Ovary (tissue), 9 donors: ENCODE measurements around the gene ARHGEF12. TPM values are rescaled to one million over a fixed set of nuclear protein-coding genes. Genes with fewer than 3 reads are reported as not detected.

Experiments used
- DNase-seq, 5 donors: peaks; one replicate each; pipeline ENCODE4 v3.0.0-alpha.2; 2019 to 2020
- H3K27ac ChIP-seq, 2 donors: fragments of 200-600 bp; one replicate each; pipeline versions ENCODE4 v1.5.1 to v1.8.0; 2019 to 2022
- H3K27me3 ChIP-seq: fragments of 200-600 bp; one replicate; pipeline ENCODE4 v1.8.0; 2022
- H3K36me3 ChIP-seq: fragments of 200-600 bp; sonication (generic); one replicate; pipeline ENCODE4 v1.5.1; 2019
- H3K4me1 ChIP-seq: one replicate; pipeline ENCODE4 v1.8.1; 2013; ENCODE audit warnings: mild to moderate bottlenecking, moderate library complexity; ENCODE audit not compliant: insufficient read depth
- H3K4me3 ChIP-seq: fragments of 200-600 bp; sonication (generic); one replicate; pipeline ENCODE4 v1.5.1; 2017
- H3K9me3 ChIP-seq, 2 donors: fragments of 200-600 bp in 1 of 2; sonication (generic) in 1 of 2; one replicate each; pipeline versions ENCODE4 v1.5.1 to v1.8.1; 2013 to 2019; ENCODE audit warnings: mild to moderate bottlenecking in 1 of 2, moderate library complexity in 1 of 2
- EP300 ChIP-seq: sonication (generic); formaldehyde crosslinking; IDR thresholded peaks from one replicate; pipeline ENCODE4 v1.6.1; 2017; ENCODE audit warnings: antibody characterized with exemption
- POLR2A ChIP-seq: fragments of 450-650 bp; IDR thresholded peaks from one replicate; pipeline ENCODE4 v1.6.1; 2017; ENCODE audit warnings: antibody characterized with exemption, mild to moderate bottlenecking, moderate library complexity
- WGBS, 3 donors: extraction: QIAGEN DNeasy Blood & Tissue Kit in 1 of 3; methylation state at CpG; one replicate each; pipeline versions ENCODE4 v1.1.5 to v1.1.7; 2013 to 2017; 5-methylcytosine and 5-hydroxymethylcytosine counted together
- intact Hi-C, 4 donors: fragments of 100-400 bp; cut with DNase I; formaldehyde crosslinking; loops; one replicate each; pipeline versions ENCODE4 v1.11.0 to v1.15.1; 2022 to 2023
- polyA plus RNA-seq, 2 donors: library from polyadenylated mRNA; stranded (reverse); fragments of 200-250 nt in 1 of 2; fragments of 350-450 nt in 1 of 2; fragmentation: Illumina TruSeq in 1 of 2; extraction: RNeasy Lipid Tissue Mini Kit (QIAGEN cat#74804) in 1 of 2; gene quantifications; one replicate each; pipeline ENCODE4 v1.2.3, GENCODE V29; 2013 to 2014
- total RNA-seq, 7 donors: library from RNA; depleted of rRNA in 2 of 7; stranded (reverse); fragments of >200 nt in 2 of 7; fragmentation: NEBNext Ultra II Directional in 3 of 7; extraction: Animal tissue kit (Norgen Biotek cat#: 25700) in 3 of 7; gene quantifications; one replicate each; pipeline versions ENCODE4 v1.1.0 to v1.2.4, GENCODE V29; 2016 to 2023
- TF ChIP-seq, protein P1 (sequence below), 3 donors: fragments of 450-650 bp in 2 of 3; fragments of 200-600 bp in 1 of 3; IDR thresholded peaks; one replicate each; pipeline versions ENCODE4 v1.5.1 to v1.8.0; 2016 to 2022; ENCODE audit warnings: antibody characterized with exemption in 3 of 3, mild to moderate bottlenecking in 1 of 3
- donor health status: DM: no; HTN: no; CAD: no; lungs with moderate emphysema.
- donor health status: DM: no; HTN: no; CAD: no.
- donor health status: Bipolar disorder and iron deficiency.
- donor health status: DM: yes; HTN: yes; CAD: no.
- donor health status: DM: no; HTN: no; CAD: no.
- donor health status: DM: yes; HTN: yes; CAD: no.

The ARHGEF12 gene
- total and polyA plus RNA-seq, 9 donors: 22.1 to 92.9 (median 69.3) TPM

DNA sequence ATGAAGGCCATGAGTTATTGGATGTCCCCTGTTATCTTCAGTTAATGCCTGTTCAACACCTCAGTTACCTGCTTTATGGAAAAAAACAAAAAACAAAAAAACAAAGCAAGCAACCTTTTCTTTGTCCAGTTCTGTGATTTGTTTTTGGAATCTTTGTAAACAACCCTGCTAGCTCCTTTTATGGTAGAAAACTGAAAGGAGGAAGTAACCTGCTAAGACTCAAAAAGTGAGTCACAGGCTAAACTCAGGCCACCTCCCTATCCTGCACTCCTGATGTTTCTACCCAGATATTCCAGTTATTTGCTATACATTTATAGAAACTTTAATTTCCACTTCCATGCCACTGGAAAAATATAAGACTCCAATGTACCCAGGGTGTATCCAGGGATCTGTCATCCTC is 31.7 kb upstream of the ARHGEF12 start:
- Histone ChIP-seq H3K9me3 (no peaks in the 10 kb centered on the region), H3K4me1 (no peaks in the 10 kb centered on the region)
- no peak for TF ChIP-seq POLR2A
- TF ChIP-seq EP300: no peak
- TF ChIP-seq, protein P1, sequence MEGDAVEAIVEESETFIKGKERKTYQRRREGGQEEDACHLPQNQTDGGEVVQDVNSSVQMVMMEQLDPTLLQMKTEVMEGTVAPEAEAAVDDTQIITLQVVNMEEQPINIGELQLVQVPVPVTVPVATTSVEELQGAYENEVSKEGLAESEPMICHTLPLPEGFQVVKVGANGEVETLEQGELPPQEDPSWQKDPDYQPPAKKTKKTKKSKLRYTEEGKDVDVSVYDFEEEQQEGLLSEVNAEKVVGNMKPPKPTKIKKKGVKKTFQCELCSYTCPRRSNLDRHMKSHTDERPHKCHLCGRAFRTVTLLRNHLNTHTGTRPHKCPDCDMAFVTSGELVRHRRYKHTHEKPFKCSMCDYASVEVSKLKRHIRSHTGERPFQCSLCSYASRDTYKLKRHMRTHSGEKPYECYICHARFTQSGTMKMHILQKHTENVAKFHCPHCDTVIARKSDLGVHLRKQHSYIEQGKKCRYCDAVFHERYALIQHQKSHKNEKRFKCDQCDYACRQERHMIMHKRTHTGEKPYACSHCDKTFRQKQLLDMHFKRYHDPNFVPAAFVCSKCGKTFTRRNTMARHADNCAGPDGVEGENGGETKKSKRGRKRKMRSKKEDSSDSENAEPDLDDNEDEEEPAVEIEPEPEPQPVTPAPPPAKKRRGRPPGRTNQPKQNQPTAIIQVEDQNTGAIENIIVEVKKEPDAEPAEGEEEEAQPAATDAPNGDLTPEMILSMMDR (IDR thresholded peaks at IDR 0.05): no peak

DNA sequence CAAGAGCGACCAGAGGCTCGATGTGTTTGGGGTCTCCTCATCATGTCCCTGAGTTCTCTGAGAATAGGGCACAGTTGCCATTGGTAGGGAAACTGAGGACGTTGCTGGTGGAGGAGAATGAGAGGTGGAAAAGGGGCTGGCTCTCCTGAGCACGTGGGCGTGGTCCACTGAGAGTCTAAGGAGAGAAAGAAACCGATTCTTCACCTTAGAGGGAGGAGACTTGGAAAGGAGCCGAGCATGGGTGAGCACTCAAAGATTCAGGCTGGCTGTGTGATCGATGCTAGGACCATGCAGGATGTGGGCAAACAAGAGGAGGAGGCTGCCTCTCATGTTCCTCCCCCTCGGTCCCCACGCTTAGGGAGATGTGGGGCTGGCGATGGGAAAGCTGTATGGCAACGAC is 30.9 kb upstream of the ARHGEF12 start:
- Histone ChIP-seq H3K27me3 (no peaks in the 10 kb centered on the region), H3K9me3 (no peaks in the 10 kb centered on the region), H3K27ac (no peak overlapping the region), H3K36me3 (no peaks in the 10 kb centered on the region), H3K4me3 (no peak overlapping the region), H3K4me1 (no peaks in the 10 kb centered on the region)
- TF ChIP-seq EP300 (no peak), POLR2A (no peak)
- TF ChIP-seq, protein P1 (IDR thresholded peaks at IDR 0.05): no peak
- no peak for DNase-seq
- 82 to 84% (median 83%) methylated on average over 12 of the region's 12 CpGs for WGBS, 3 donors
- intact Hi-C loops: no loop called here

More for the DNA sequence above, 31.7 kb upstream of the ARHGEF12 start:
- Histone ChIP-seq H3K27ac (no peak overlapping the region), H3K27me3 (no peaks in the 10 kb centered on the region), H3K36me3 (no peaks in the 10 kb centered on the region), H3K4me3 (no peak overlapping the region)
- intact Hi-C loops: loop anchor here in 2 of 4 donors (5.0 kb wide), 1 partner anchor 132 kb away; no protein-coding TSS in a partner anchor
- no peak for DNase-seq

DNA sequence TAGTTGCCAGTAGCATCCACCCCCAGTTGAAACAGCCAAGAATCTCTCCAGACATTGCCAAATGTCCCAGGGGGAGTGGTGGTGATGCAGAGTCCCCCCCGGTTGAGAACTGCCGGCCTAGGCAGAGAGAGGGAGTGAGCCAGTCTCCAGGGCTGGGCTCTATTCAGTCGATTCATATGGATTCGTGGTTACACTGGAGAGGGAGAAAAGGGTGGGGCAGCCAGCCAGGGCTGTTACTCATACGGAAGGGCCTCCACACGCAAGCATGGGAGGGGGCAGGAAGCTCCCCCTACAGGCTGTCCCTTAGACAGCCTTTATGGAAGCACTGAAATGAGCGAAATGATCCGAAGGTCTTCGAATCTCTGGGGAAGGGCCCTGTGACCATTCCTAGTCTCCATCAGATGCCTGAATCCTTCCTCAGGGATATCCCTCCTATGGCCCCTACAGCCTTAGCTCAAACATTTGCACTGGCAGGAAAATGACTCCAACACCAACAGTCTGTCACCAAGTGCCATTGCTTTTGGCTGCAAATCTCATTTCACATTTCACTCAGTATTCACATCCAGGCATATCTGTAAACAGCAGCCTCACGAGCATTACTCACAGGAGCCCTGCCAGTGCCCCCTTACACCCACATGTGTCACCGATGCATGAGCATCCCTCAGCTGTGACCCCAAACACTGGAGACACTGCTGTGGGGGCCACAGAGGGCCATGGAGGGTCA is 29.5 kb upstream of the ARHGEF12 start:
- WGBS, 3 donors: 49 to 55% (median 49%) methylated on average over 11 of the region's 11 CpGs
- intact Hi-C loops: no loop called here
- H3K4me3 ChIP-seq: no peak overlapping the region
- H3K36me3 ChIP-seq: no peaks in the 10 kb centered on the region
- no peak for TF ChIP-seq EP300
- H3K27me3 ChIP-seq: no peaks in the 10 kb centered on the region
- no peak overlapping the region for H3K27ac ChIP-seq
- no peaks in the 10 kb centered on the region for H3K4me1 ChIP-seq
- H3K9me3 ChIP-seq: no peaks in the 10 kb centered on the region
- DNase-seq: no peak

DNA sequence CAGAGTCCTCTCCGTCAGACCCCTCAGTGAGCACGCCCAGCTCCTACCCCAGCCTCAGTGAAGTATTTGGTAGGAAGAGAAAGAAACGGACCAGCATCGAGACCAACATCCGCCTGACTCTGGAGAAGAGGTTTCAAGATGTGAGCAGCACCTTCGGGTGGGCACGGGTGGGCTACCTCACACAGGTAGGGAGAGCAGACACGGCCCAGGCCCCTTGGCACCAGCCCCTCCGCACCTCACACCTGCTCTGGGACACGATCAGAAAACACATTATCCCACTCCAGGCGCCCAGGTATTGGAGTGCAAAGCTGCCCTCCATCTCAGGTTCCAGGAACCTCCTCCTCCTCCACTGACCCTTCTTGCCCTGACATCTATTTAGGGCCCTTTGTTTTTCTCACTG is 28.7 kb upstream of the ARHGEF12 start:
- Histone ChIP-seq H3K27me3 (no peaks in the 10 kb centered on the region), H3K36me3 (no peaks in the 10 kb centered on the region), H3K9me3 (no peaks in the 10 kb centered on the region), H3K4me1 (no peaks in the 10 kb centered on the region), H3K27ac (no peak overlapping the region), H3K4me3 (no peak overlapping the region)
- intact Hi-C loops: no loop called here
- DNase-seq: no peak
- WGBS, 3 donors: 92 to 95% (median 93%) methylated on average over 11 of the region's 11 CpGs
- TF ChIP-seq EP300 (no peak), POLR2A (no peak)
- TF ChIP-seq, protein P1 (IDR thresholded peaks at IDR 0.05): no peak

DNA sequence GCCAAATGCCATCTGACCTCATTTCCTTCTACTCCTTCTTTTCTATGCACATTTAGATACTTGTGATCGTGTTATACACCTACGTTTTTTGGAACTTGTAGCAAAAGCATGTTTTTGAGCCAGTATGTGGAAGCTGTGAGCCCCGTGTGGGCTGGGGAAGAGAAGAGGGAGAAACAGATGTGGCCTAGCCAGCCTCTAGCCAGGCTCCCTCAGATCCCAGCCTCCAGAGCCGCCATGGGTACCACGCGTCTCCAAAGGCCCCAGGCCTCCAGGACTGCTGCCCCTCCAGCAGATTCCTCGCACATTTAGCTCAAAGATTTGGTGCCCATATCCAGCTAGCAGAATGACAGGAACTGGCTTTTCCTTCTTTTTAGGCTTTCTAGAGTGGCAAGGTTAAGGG is 28.1 kb upstream of the ARHGEF12 start:
- no peak overlapping the region for H3K27ac ChIP-seq
- no peaks in the 10 kb centered on the region for H3K9me3 ChIP-seq
- no peaks in the 10 kb centered on the region for H3K36me3 ChIP-seq
- no peaks in the 10 kb centered on the region for H3K4me1 ChIP-seq
- WGBS, 3 donors: 65 to 75% (median 72%) methylated on average over 7 of the region's 7 CpGs
- DNase-seq: no peak
- H3K27me3 ChIP-seq: no peaks in the 10 kb centered on the region
- no peak overlapping the region for H3K4me3 ChIP-seq
- TF ChIP-seq EP300: no peak
- no peak for TF ChIP-seq POLR2A
- TF ChIP-seq, protein P1 (IDR thresholded peaks at IDR 0.05): no peak
- intact Hi-C loops: no loop called here
